Lower leg skin (tissue), 3 donors: ENCODE results near the gene PDE3A.

Source experiments
- CTCF ChIP-seq, 3 donors: fragments of 450-650 bp; IDR thresholded peaks; one replicate each; pipeline ENCODE4 v1.5.1; 2016; ENCODE audit warnings: antibody characterized with exemption in 3 of 3, mild to moderate bottlenecking in 3 of 3, moderate library complexity in 2 of 3
- POLR2A ChIP-seq, 2 donors: fragments of 450-650 bp; IDR thresholded peaks; one replicate each; pipeline ENCODE4 v1.6.1; 2016 to 2017; ENCODE audit warnings: antibody characterized with exemption in 2 of 2, mild to moderate bottlenecking in 1 of 2, moderate library complexity in 1 of 2

GRCh38 chr12:20443255-20443654 lies 74.9 kb downstream of the PDE3A start:
- no peak for TF ChIP-seq POLR2A (IDR thresholded peaks at IDR 0.05)
- no peak for TF ChIP-seq CTCF (IDR thresholded peaks at IDR 0.05)
